ENCODE results near the gene LGR6. TPM values are rescaled to one million over a fixed set of nuclear protein-coding genes. Genes with fewer than 3 reads are reported as not detected.

LGR6 gene
- total RNA-seq, 1 experiment from 2014 or later = 1.0 TPM

GRCh38 chr1:202228484-202229122 lies 35.0 kb downstream of the LGR6 start:
- no peaks in the 10 kb centered on the region for H3K9me3 ChIP-seq (ENCODE audit: control insufficient read depth, low read depth, low read length)
- no peak overlapping the region for H3K18ac ChIP-seq (ENCODE audit: insufficient read length, low read depth, low read length)
- H3K23me2 ChIP-seq (ENCODE audit: insufficient read length, low read depth, low read length, poor library complexity, severe bottlenecking) = no peaks in the 10 kb centered on the region
- no peak overlapping the region for H3T11ph ChIP-seq (ENCODE audit: low read length)
- TF ChIP-seq CTCF (conservative IDR thresholded peaks at IDR 0.05) = no peak
- no peak overlapping the region for H2BK15ac ChIP-seq (ENCODE audit: low read depth, low read length)
- H3K23ac ChIP-seq (ENCODE audit: insufficient read length, low read depth, low read length) = no peak overlapping the region
- Mint-ChIP-seq H3K4me3 (no peak overlapping the region), H3K4me1 (peaks cover 1 to 8% of the 10 kb centered on the region in 2 experiments), H3K9me3 (no peaks in the 10 kb centered on the region), H3K27me3 (ENCODE audit: low read depth) (peaks cover 12% of the 10 kb centered on the region; the same call in 1 of the 2 replicates), H3K27ac (no peak overlapping the region), H3K36me3 (ENCODE audit: insufficient read depth in 1 of 3, low read depth in 3 of 3) (no peaks in the 10 kb centered on the region)
- WGBS (ENCODE audit: extremely low coverage, insufficient read length, low lambda C conversion rate) = no CpG with 5 or more reads among the region's 7 CpGs
- no peak overlapping the region for H2AFZ ChIP-seq (ENCODE audit: low read length)
- no peak for DNase-seq
- no peaks in the 10 kb centered on the region for H4K20me1 ChIP-seq (ENCODE audit: control insufficient read depth, insufficient read depth, insufficient read length)
- no peak overlapping the region for H3K56ac ChIP-seq (ENCODE audit: insufficient read length, low read depth, low read length)
- H4K8ac ChIP-seq (replicated peaks; ENCODE audit: insufficient read length, low read depth, low read length) = no peak overlapping the region
- H2BK5ac ChIP-seq (ENCODE audit: insufficient read length, low read length) = no peak overlapping the region
- no peak overlapping the region for H4K5ac ChIP-seq (ENCODE audit: insufficient read length, low read depth, low read length)
- no peak overlapping the region for H3K4me2 ChIP-seq (ENCODE audit: insufficient read depth, insufficient read length, low read length)
- no peaks in the 10 kb centered on the region for H3K79me1 ChIP-seq (ENCODE audit: insufficient read depth, low read depth, low read length, poor library complexity, severe bottlenecking)
- H2BK12ac ChIP-seq (ENCODE audit: insufficient read length, low read depth, low read length) = no peak overlapping the region
- H2AK5ac ChIP-seq (ENCODE audit: insufficient read length, low read length) = no peak overlapping the region
- no peak overlapping the region for H4K91ac ChIP-seq (ENCODE audit: insufficient read length, low read depth, low read length)
- H3K14ac ChIP-seq (ENCODE audit: insufficient read depth, low read length) = no peak overlapping the region
- no peak overlapping the region for H3K4ac ChIP-seq (ENCODE audit: low read depth, low read length)
- no peaks in the 10 kb centered on the region for H3K79me2 ChIP-seq (ENCODE audit: insufficient read depth, low read length)
- no peaks in the 10 kb centered on the region; the same call in 1 of the 2 replicates for H3K27me3 ChIP-seq (ENCODE audit: insufficient read depth, low read length)
- H3K9ac ChIP-seq (ENCODE audit: extremely low read depth, insufficient read length, low read length) = no peak overlapping the region
- no peaks in the 10 kb centered on the region for H3K4me1 ChIP-seq (ENCODE audit: insufficient read depth, low read length)
- H2BK120ac ChIP-seq (ENCODE audit: low read depth, low read length, poor library complexity, severe bottlenecking) = no peak overlapping the region
- H3K27ac ChIP-seq (ENCODE audit: insufficient read length, low read depth, low read length) = no peak overlapping the region
- no peak overlapping the region for H2BK20ac ChIP-seq (ENCODE audit: low read depth, low read length, poor library complexity, severe bottlenecking)

Data from H9 (cell line).